GM19193 (cell line): Measurements from ENCODE around the gene SPATA20.

Source experiments
- POLR2A ChIP-seq: IDR thresholded peaks from 4 replicates; pipeline ENCODE4 v1.6.1; 2011; ENCODE audit not compliant: insufficient read depth, insufficient read length; ENCODE audit errors: extremely low read depth

Gene SPATA20

GRCh38 chr17:50558581-50558940 is 11.6 kb downstream of the SPATA20 start:
- TF ChIP-seq POLR2A, result no peak

GRCh38 chr17:50558941-50559614 is 12.1 kb downstream of the SPATA20 start:
- TF ChIP-seq POLR2A, result no peak

- no peak for TF ChIP-seq POLR2A
Measured at GRCh38 chr17:50559674-50560184, 12.8 kb downstream of the SPATA20 start.

DNA sequence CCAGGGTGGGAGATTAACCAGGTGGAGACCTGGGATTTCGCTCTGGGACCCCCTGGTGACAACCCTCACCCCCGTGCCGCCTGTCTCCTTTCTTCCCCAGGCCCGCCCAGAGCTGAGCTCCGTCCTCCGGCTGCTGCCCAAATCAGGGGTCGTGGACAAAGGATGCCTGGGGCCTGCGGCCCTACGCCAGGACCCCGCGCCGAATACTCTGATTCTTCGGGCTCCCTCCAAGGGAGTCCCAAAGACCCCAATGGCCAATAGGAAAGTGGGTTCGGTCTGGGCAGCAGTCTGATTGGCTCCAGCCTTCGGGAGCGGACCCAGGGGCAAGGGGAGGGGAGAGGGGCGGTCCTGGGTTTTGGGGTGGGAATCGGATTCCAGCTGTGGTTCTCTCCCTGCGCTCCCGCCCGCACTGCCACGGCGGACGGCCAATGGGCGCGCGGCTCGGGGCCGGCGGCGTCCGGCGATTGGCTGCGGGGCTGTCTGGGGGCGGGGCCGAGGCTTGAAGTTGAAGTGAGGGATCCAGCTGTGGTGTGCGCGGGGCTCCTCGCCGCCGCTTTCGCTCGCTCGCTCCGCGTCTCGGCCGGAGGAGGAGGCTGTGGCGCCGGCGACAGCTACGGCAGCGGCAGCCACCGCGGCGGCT is 13.3 kb downstream of the SPATA20 start, which contains the start of gene CACNA1G:
TSS of gene CACNA1G (plus strand) at position 531 of the 640 bp plus-strand sequence. CDS start 745 bp downstream, outside the sequence.
- no peak for TF ChIP-seq POLR2A

GRCh38 chr17:50560931-50561745 is 14.2 kb downstream of the SPATA20 start:
- no peak for TF ChIP-seq POLR2A

- no peak for TF ChIP-seq POLR2A
Measured at GRCh38 chr17:50561746-50562141, 14.8 kb downstream of the SPATA20 start.

- TF ChIP-seq POLR2A, result no peak
Measured at GRCh38 chr17:50562242-50563091, 15.5 kb downstream of the SPATA20 start.

DNA sequence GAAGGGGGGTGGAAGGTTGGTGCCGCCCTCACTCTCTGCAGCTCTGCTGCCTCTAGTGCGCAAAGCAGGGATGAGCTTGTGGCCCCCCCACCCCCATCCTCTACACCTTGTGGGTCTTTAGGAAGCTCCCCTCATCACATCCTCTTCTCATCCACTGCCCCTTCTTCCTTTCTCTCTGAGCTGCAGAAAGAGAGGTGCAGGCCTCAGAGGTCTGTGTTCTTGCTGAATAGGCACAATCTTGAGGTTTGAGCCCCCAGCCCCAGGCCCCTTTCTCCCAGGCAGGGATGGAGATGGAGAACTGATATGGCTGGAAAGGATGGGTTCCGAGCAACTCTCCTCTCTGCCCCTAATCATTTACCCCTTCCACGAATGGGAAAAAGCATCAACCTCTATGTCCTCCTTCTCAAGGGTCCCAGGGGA is 16.1 kb downstream of the SPATA20 start:
- no peak for TF ChIP-seq POLR2A

DNA sequence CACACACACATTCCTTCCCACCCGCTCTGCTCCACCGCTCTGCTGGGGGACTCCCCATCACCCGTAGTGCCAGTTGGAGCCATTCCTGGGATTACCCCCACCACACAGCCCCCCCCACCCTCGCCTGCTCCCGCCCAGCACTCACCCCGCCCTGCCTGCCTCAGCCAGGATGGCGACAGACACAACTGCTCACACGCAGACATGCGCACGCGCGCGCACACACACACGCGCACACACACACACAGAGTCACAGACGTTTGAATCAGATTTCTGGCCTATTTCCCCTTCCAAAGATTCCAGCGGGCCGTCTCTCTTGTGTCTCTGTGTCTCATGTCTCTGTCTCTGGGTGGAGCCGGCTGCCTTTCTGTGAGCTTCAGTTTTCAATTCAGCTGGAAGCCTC is 17.9 kb downstream of the SPATA20 start:
- no peak for TF ChIP-seq POLR2A

GRCh38 chr17:50565402-50566350 is 18.7 kb downstream of the SPATA20 start:
- no peak for TF ChIP-seq POLR2A

GRCh38 chr17:50566886-50567285 is 19.9 kb downstream of the SPATA20 start:
- no peak for TF ChIP-seq POLR2A

DNA sequence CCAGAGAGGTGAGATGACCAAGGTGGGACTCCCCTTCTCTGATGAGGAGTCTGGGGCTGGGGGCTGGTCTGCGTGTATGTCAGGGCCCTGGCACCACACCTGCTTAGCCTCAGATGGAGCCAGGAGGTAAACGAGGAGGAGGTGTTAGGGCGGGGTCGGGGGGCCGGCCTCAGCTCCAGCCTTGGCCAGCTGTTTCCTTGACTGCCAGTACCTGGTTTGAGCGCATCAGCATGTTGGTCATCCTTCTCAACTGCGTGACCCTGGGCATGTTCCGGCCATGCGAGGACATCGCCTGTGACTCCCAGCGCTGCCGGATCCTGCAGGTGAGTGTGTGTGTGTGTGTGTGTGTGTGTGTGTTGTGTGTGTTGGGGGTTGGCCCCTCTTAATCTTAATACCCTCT is 21.7 kb downstream of the SPATA20 start:
- no peak for TF ChIP-seq POLR2A

GRCh38 chr17:50569592-50569991 is 22.6 kb downstream of the SPATA20 start:
- TF ChIP-seq POLR2A, result no peak

- TF ChIP-seq POLR2A, result no peak
Measured at GRCh38 chr17:50570032-50570431, 23.1 kb downstream of the SPATA20 start.

GRCh38 chr17:50570528-50570927 is 23.6 kb downstream of the SPATA20 start:
- TF ChIP-seq POLR2A, result no peak
